ENCODE results near the gene ICAM3. TPM values are rescaled to one million over a fixed set of nuclear protein-coding genes. Genes with fewer than 3 reads are reported as not detected.

The ICAM3 gene
- total and polyA plus RNA-seq, 2 experiments from 2014 or later, result 8.6 to 23.4 TPM

GRCh38 chr19:10286803-10287737 is 52.4 kb downstream of the ICAM3 start, which contains the start of gene ICAM4:
ICAM4 (plus strand) TSS chr19:10286955; CDS start chr19:10287013, 58 bp downstream.
- Histone ChIP-seq H3F3A (ENCODE audit: insufficient read depth) (0 out of 2 replicates have a peak, but pooled peaks cover 9% of the 10 kb centered on the region), H3K9me2 (ENCODE audit: insufficient read depth) (no peaks in the 10 kb centered on the region), H3K4me3 (no peak within 1 kb of the TSS), H3K27ac (no peak within 1 kb of the TSS), H3K9me3 (ENCODE audit: low read depth) (no peaks in the 10 kb centered on the region), H3K4me2 (ENCODE audit: unreplicated experiment) (no peak within 1 kb of the TSS), H3K36me3 (ENCODE audit: low read depth) (no peaks in the 10 kb centered on the region; the same call in 1 of the 2 replicates), H2AFZ (peak within 1 kb of the TSS; percentile 43), H3K9ac (no peak within 1 kb of the TSS), H3K79me2 (ENCODE audit: insufficient read depth) (no peaks in the 10 kb centered on the region), H4K20me1 (ENCODE audit: insufficient read depth) (no peaks in the 10 kb centered on the region), H3K4me1 (ENCODE audit: insufficient read depth) (no peaks in the 10 kb centered on the region; the same call in 1 of the 2 replicates), H3K27me3 (replicated peaks; ENCODE audit: insufficient read depth) (no peaks in the 10 kb centered on the region)
- DNase-seq, result peak; percentile 35
- TF ChIP-seq EZH2 (IDR thresholded peaks at IDR 0.05; ENCODE audit: insufficient read depth, poor library complexity, severe bottlenecking) (no peak), EZH2phosphoT487 (IDR thresholded peaks at IDR 0.05; ENCODE audit: insufficient read depth, low read depth) (no peak)
- 18% methylated on average over 47 to 54 of the region's 59 CpGs for WGBS, 2 experiments (ENCODE audit: low coverage in 1 of 2, low lambda C conversion rate in 2 of 2, missing lambda C conversion rate in 2 of 2)
- in situ Hi-C loops (cut with MboI), result no loop called here

GRCh38 chr19:10285393-10285792 is 54.0 kb downstream of the ICAM3 start:
- Histone ChIP-seq H3K9ac (no peak overlapping the region), H3K36me3 (ENCODE audit: low read depth) (no peaks in the 10 kb centered on the region; the same call in 1 of the 2 replicates), H3K79me2 (ENCODE audit: insufficient read depth) (no peaks in the 10 kb centered on the region), H3K4me2 (ENCODE audit: unreplicated experiment) (no peak overlapping the region), H3K27ac (no peak overlapping the region), H3K9me2 (ENCODE audit: insufficient read depth) (no peaks in the 10 kb centered on the region), H3K27me3 (replicated peaks; ENCODE audit: insufficient read depth) (no peaks in the 10 kb centered on the region), H4K20me1 (ENCODE audit: insufficient read depth) (no peaks in the 10 kb centered on the region), H3K4me3 (no peak overlapping the region), H2AFZ (no peak overlapping the region), H3F3A (ENCODE audit: insufficient read depth) (0 out of 2 replicates have a peak, but pooled peaks cover 9% of the 10 kb centered on the region), H3K4me1 (ENCODE audit: insufficient read depth) (no peaks in the 10 kb centered on the region), H3K9me3 (ENCODE audit: low read depth) (no peaks in the 10 kb centered on the region)
- WGBS, 2 experiments (ENCODE audit: low coverage in 1 of 2, low lambda C conversion rate in 2 of 2, missing lambda C conversion rate in 2 of 2), result 83% methylated on average over 4 of the region's 4 CpGs
- DNase-seq, result no peak
- TF ChIP-seq EZH2 (IDR thresholded peaks at IDR 0.05; ENCODE audit: insufficient read depth, poor library complexity, severe bottlenecking) (no peak), EZH2phosphoT487 (IDR thresholded peaks at IDR 0.05; ENCODE audit: insufficient read depth, low read depth) (no peak)
- in situ Hi-C loops (cut with MboI), result no loop called here

GRCh38 chr19:10284960-10285278 is 54.5 kb downstream of the ICAM3 start:
- Histone ChIP-seq H3K4me2 (ENCODE audit: unreplicated experiment) (no peak overlapping the region), H3K79me2 (ENCODE audit: insufficient read depth) (no peaks in the 10 kb centered on the region), H3F3A (ENCODE audit: insufficient read depth) (0 out of 2 replicates have a peak, but pooled peaks cover 9% of the 10 kb centered on the region), H3K9ac (no peak overlapping the region), H4K20me1 (ENCODE audit: insufficient read depth) (no peaks in the 10 kb centered on the region), H3K27me3 (replicated peaks; ENCODE audit: insufficient read depth) (no peaks in the 10 kb centered on the region), H3K27ac (no peak overlapping the region), H2AFZ (no peak overlapping the region), H3K4me3 (no peak overlapping the region), H3K9me3 (ENCODE audit: low read depth) (no peaks in the 10 kb centered on the region), H3K4me1 (ENCODE audit: insufficient read depth) (no peaks in the 10 kb centered on the region), H3K36me3 (ENCODE audit: low read depth) (no peaks in the 10 kb centered on the region; the same call in 1 of the 2 replicates), H3K9me2 (ENCODE audit: insufficient read depth) (no peaks in the 10 kb centered on the region)
- WGBS, 2 experiments (ENCODE audit: low coverage in 1 of 2, low lambda C conversion rate in 2 of 2, missing lambda C conversion rate in 2 of 2), result 85 to 95% methylated on average over 7 to 13 of the region's 13 CpGs
- no peak for DNase-seq
- in situ Hi-C loops (cut with MboI), result no loop called here
- no peak for TF ChIP-seq EZH2phosphoT487 (IDR thresholded peaks at IDR 0.05; ENCODE audit: insufficient read depth, low read depth)
- no peak for TF ChIP-seq EZH2 (IDR thresholded peaks at IDR 0.05; ENCODE audit: insufficient read depth, poor library complexity, severe bottlenecking)

GRCh38 chr19:10284065-10284959 is 55.1 kb downstream of the ICAM3 start:
- Histone ChIP-seq H3K9me2 (ENCODE audit: insufficient read depth) (no peaks in the 10 kb centered on the region), H3K9ac (no peak overlapping the region), H3K27ac (no peak overlapping the region), H3K36me3 (ENCODE audit: low read depth) (no peaks in the 10 kb centered on the region; the same call in 1 of the 2 replicates), H3K4me2 (ENCODE audit: unreplicated experiment) (no peak overlapping the region), H3K4me1 (ENCODE audit: insufficient read depth) (no peaks in the 10 kb centered on the region), H2AFZ (no peak overlapping the region), H3K9me3 (ENCODE audit: low read depth) (no peaks in the 10 kb centered on the region), H3K27me3 (replicated peaks; ENCODE audit: insufficient read depth) (no peaks in the 10 kb centered on the region), H3F3A (ENCODE audit: insufficient read depth) (0 out of 2 replicates have a peak, but pooled peaks cover 9% of the 10 kb centered on the region), H3K4me3 (no peak overlapping the region), H4K20me1 (ENCODE audit: insufficient read depth) (no peaks in the 10 kb centered on the region), H3K79me2 (ENCODE audit: insufficient read depth) (no peaks in the 10 kb centered on the region)
- in situ Hi-C loops (cut with MboI), result no loop called here
- 88 to 90% methylated on average over 28 to 31 of the region's 34 CpGs for WGBS, 2 experiments (ENCODE audit: low coverage in 1 of 2, low lambda C conversion rate in 2 of 2, missing lambda C conversion rate in 2 of 2)
- TF ChIP-seq EZH2 (IDR thresholded peaks at IDR 0.05; ENCODE audit: insufficient read depth, poor library complexity, severe bottlenecking) (no peak), EZH2phosphoT487 (IDR thresholded peaks at IDR 0.05; ENCODE audit: insufficient read depth, low read depth) (no peak)
- DNase-seq, result no peak

Small RNAs within 50 kb of the gene (small RNA-seq; reads per million reads assigned to genes)
- gene AC011511.1 (ENCODE audit: low read depth, low replicate concordance), result not detected
- gene AC011511.4 (ENCODE audit: low read depth, low replicate concordance), result not detected

Other genes starting within 250 kb of the ICAM3 start
- 0.22 and 0.63 TPM in 2 replicates for gene ANGPTL6, start 236.9 kb downstream of the ICAM3 start, total RNA-seq (2014; rRNA removed; shearing (Covaris generic))
- 0.46 and 0.58 TPM in 2 replicates for gene ANGPTL6, start 236.9 kb downstream of the ICAM3 start, polyA plus RNA-seq (2016; fragmentation: Nextera tagmentation; extraction: Ambion mirVana)
- 39.7 and 47.0 TPM in 2 replicates for gene PPAN, start 233.3 kb downstream of the ICAM3 start, total RNA-seq (2014; rRNA removed; shearing (Covaris generic))
- gene PPAN, start 233.3 kb downstream of the ICAM3 start, polyA plus RNA-seq (2016; fragmentation: Nextera tagmentation; extraction: Ambion mirVana), result 44.2 and 47.7 TPM in 2 replicates
- 2.9 and 6.3 TPM in 2 replicates for gene P2RY11, start 227.9 kb downstream of the ICAM3 start, total RNA-seq (2014; rRNA removed; shearing (Covaris generic))
- gene P2RY11, start 227.9 kb downstream of the ICAM3 start, polyA plus RNA-seq (2016; fragmentation: Nextera tagmentation; extraction: Ambion mirVana), result 2.5 and 2.8 TPM in 2 replicates
- 211 and 259 TPM in 2 replicates for gene EIF3G, start 219.7 kb downstream of the ICAM3 start, total RNA-seq (2014; rRNA removed; shearing (Covaris generic))
- 176 and 179 TPM in 2 replicates for gene EIF3G, start 219.7 kb downstream of the ICAM3 start, polyA plus RNA-seq (2016; fragmentation: Nextera tagmentation; extraction: Ambion mirVana)
- 32.5 and 57.5 TPM in 2 replicates for gene DNMT1, start 144.7 kb downstream of the ICAM3 start, total RNA-seq (2014; rRNA removed; shearing (Covaris generic))
- 91.8 and 101 TPM in 2 replicates for gene DNMT1, start 144.7 kb downstream of the ICAM3 start, polyA plus RNA-seq (2016; fragmentation: Nextera tagmentation; extraction: Ambion mirVana)
- gene S1PR2, start 108.3 kb downstream of the ICAM3 start, total RNA-seq (2014; rRNA removed; shearing (Covaris generic)), result 20.3 and 24.9 TPM in 2 replicates
- gene S1PR2, start 108.3 kb downstream of the ICAM3 start, polyA plus RNA-seq (2016; fragmentation: Nextera tagmentation; extraction: Ambion mirVana), result 35.1 and 35.4 TPM in 2 replicates
- gene MRPL4, start 87.4 kb downstream of the ICAM3 start, total RNA-seq (2014; rRNA removed; shearing (Covaris generic)), result 101 and 103 TPM in 2 replicates
- gene MRPL4, start 87.4 kb downstream of the ICAM3 start, polyA plus RNA-seq (2016; fragmentation: Nextera tagmentation; extraction: Ambion mirVana), result 71.6 and 73.9 TPM in 2 replicates
- 21.6 and 22.3 TPM in 2 replicates for gene ICAM1, start 68.5 kb downstream of the ICAM3 start, total RNA-seq (2014; rRNA removed; shearing (Covaris generic))
- 23.6 and 24.4 TPM in 2 replicates for gene ICAM1, start 68.5 kb downstream of the ICAM3 start, polyA plus RNA-seq (2016; fragmentation: Nextera tagmentation; extraction: Ambion mirVana)
- 1.1 and 3.7 TPM in 2 replicates for gene ICAM4, start 52.7 kb downstream of the ICAM3 start, total RNA-seq (2014; rRNA removed; shearing (Covaris generic))
- 0.44 and 1.3 TPM in 2 replicates for gene ICAM4, start 52.7 kb downstream of the ICAM3 start, polyA plus RNA-seq (2016; fragmentation: Nextera tagmentation; extraction: Ambion mirVana)
- 45.4 and 48.7 TPM in 2 replicates for gene ICAM5, start 49.7 kb downstream of the ICAM3 start, total RNA-seq (2014; rRNA removed; shearing (Covaris generic))
- gene ICAM5, start 49.7 kb downstream of the ICAM3 start, polyA plus RNA-seq (2016; fragmentation: Nextera tagmentation; extraction: Ambion mirVana), result 8.8 and 9.8 TPM in 2 replicates
- gene ZGLP1, start 29.8 kb downstream of the ICAM3 start, total RNA-seq (2014; rRNA removed; shearing (Covaris generic)), result 1.8 and 2.5 TPM in 2 replicates
- 1.4 and 1.8 TPM in 2 replicates for gene ZGLP1, start 29.8 kb downstream of the ICAM3 start, polyA plus RNA-seq (2016; fragmentation: Nextera tagmentation; extraction: Ambion mirVana)
- gene FDX2, start 23.6 kb downstream of the ICAM3 start, total RNA-seq (2014; rRNA removed; shearing (Covaris generic)), result 46.6 and 50.2 TPM in 2 replicates
- gene FDX2, start 23.6 kb downstream of the ICAM3 start, polyA plus RNA-seq (2016; fragmentation: Nextera tagmentation; extraction: Ambion mirVana), result 48.9 and 49.2 TPM in 2 replicates
- 23.0 and 27.1 TPM in 2 replicates for gene RAVER1, start 6.1 kb downstream of the ICAM3 start, total RNA-seq (2014; rRNA removed; shearing (Covaris generic))
- 28.7 and 29.2 TPM in 2 replicates for gene RAVER1, start 6.1 kb downstream of the ICAM3 start, polyA plus RNA-seq (2016; fragmentation: Nextera tagmentation; extraction: Ambion mirVana)
- gene TYK2, start 40.9 kb upstream of the ICAM3 start, total RNA-seq (2014; rRNA removed; shearing (Covaris generic)), result 64.1 and 85.5 TPM in 2 replicates
- 54.3 and 60.4 TPM in 2 replicates for gene TYK2, start 40.9 kb upstream of the ICAM3 start, polyA plus RNA-seq (2016; fragmentation: Nextera tagmentation; extraction: Ambion mirVana)
- gene CDC37, start 63.9 kb upstream of the ICAM3 start, total RNA-seq (2014; rRNA removed; shearing (Covaris generic)), result 268 and 301 TPM in 2 replicates
- gene CDC37, start 63.9 kb upstream of the ICAM3 start, polyA plus RNA-seq (2016; fragmentation: Nextera tagmentation; extraction: Ambion mirVana), result 288 and 291 TPM in 2 replicates
- 2.4 and 4.7 TPM in 2 replicates for gene PDE4A, start 80.9 kb upstream of the ICAM3 start, total RNA-seq (2014; rRNA removed; shearing (Covaris generic))
- 15.9 and 17.4 TPM in 2 replicates for gene PDE4A, start 80.9 kb upstream of the ICAM3 start, polyA plus RNA-seq (2016; fragmentation: Nextera tagmentation; extraction: Ambion mirVana)
- gene KEAP1, start 163.7 kb upstream of the ICAM3 start, total RNA-seq (2014; rRNA removed; shearing (Covaris generic)), result 93.2 and 99.5 TPM in 2 replicates
- gene KEAP1, start 163.7 kb upstream of the ICAM3 start, polyA plus RNA-seq (2016; fragmentation: Nextera tagmentation; extraction: Ambion mirVana), result 74.4 and 81.5 TPM in 2 replicates
- 1.8 and 3.3 TPM in 2 replicates for gene S1PR5, start 177.8 kb upstream of the ICAM3 start, total RNA-seq (2014; rRNA removed; shearing (Covaris generic))
- gene S1PR5, start 177.8 kb upstream of the ICAM3 start, polyA plus RNA-seq (2016; fragmentation: Nextera tagmentation; extraction: Ambion mirVana), result 1.2 and 1.6 TPM in 2 replicates
- 12.4 and 18.0 TPM in 2 replicates for gene ATG4D, start 204.3 kb upstream of the ICAM3 start, total RNA-seq (2014; rRNA removed; shearing (Covaris generic))
- 6.2 and 6.3 TPM in 2 replicates for gene ATG4D, start 204.3 kb upstream of the ICAM3 start, polyA plus RNA-seq (2016; fragmentation: Nextera tagmentation; extraction: Ambion mirVana)
- 10.5 and 11.3 TPM in 2 replicates for gene KRI1, start 226.4 kb upstream of the ICAM3 start, total RNA-seq (2014; rRNA removed; shearing (Covaris generic))
- 14.9 and 15.1 TPM in 2 replicates for gene KRI1, start 226.4 kb upstream of the ICAM3 start, polyA plus RNA-seq (2016; fragmentation: Nextera tagmentation; extraction: Ambion mirVana)
- gene CDKN2D, start 229.4 kb upstream of the ICAM3 start, total RNA-seq (2014; rRNA removed; shearing (Covaris generic)), result 7.8 and 8.5 TPM in 2 replicates
- 10.7 and 11.7 TPM in 2 replicates for gene CDKN2D, start 229.4 kb upstream of the ICAM3 start, polyA plus RNA-seq (2016; fragmentation: Nextera tagmentation; extraction: Ambion mirVana)
- gene AP1M2, start 247.7 kb upstream of the ICAM3 start, total RNA-seq (2014; rRNA removed; shearing (Covaris generic)), result not detected in 2 replicates
- gene AP1M2, start 247.7 kb upstream of the ICAM3 start, polyA plus RNA-seq (2016; fragmentation: Nextera tagmentation; extraction: Ambion mirVana), result not detected in 2 replicates